ENCODE measurements around the gene CKLF. TPM values are rescaled to one million over a fixed set of nuclear protein-coding genes. Genes with fewer than 3 reads are reported as not detected.

CKLF gene
- total and polyA plus RNA-seq, 4 donors = 9.5 to 36.1 (median 21.5) TPM

- Histone ChIP-seq H3K9me3 (ENCODE audit: control insufficient read depth in 4 of 4, low read length in 3 of 4) (no peaks in the 10 kb centered on the region), H3K4me1 (ENCODE audit: control insufficient read depth in 4 of 4, insufficient read depth in 4 of 4, low read length in 3 of 4) (peaks cover 0 to 9% (median 3%) of the 10 kb centered on the region in 4 donors), H3K27ac (ENCODE audit: low read depth in 1 of 2, low read length in 2 of 2) (no peak overlapping the region), H3K4me3 (ENCODE audit: low read depth in 1 of 3, low read length in 3 of 3) (no peak overlapping the region), H3K9ac (ENCODE audit: low read depth in 1 of 2, low read length in 2 of 2) (no peak overlapping the region), H3K27me3 (ENCODE audit: control insufficient read depth in 4 of 4, insufficient read depth in 4 of 4, low read length in 3 of 4) (no peaks in the 10 kb centered on the region), H3K36me3 (ENCODE audit: control insufficient read depth in 4 of 4, insufficient read depth in 3 of 4, low read depth in 1 of 4, low read length in 3 of 4) (no peaks in the 10 kb centered on the region)
- whole genome bisulfite sequencing = 94% methylated on average over 4 of the region's 4 CpGs
- no peak for DNase-seq (ENCODE audit: low spot score)
- TF ChIP-seq GABPA (IDR thresholded peaks at IDR 0.05 in 1 of 2, conservative IDR thresholded peaks at IDR 0.05 in 1 of 2) (no peak), ATF3 (IDR thresholded peaks at IDR 0.05) (no peak), JUND (IDR thresholded peaks at IDR 0.05) (no peak), RXRA (IDR thresholded peaks at IDR 0.05) (no peak), SP1 (IDR thresholded peaks at IDR 0.05) (no peak), NR2F2 (IDR thresholded peaks at IDR 0.05) (no peak), MAX (IDR thresholded peaks at IDR 0.05) (no peak), EGR1 (IDR thresholded peaks at IDR 0.05; ENCODE audit: low read depth in 2 of 2) (no peak), TAF1 (conservative IDR thresholded peaks at IDR 0.05) (no peak), HNF4A (conservative IDR thresholded peaks at IDR 0.05) (no peak), YY1 (IDR thresholded peaks at IDR 0.05) (no peak), CTCF (IDR thresholded peaks at IDR 0.05; ENCODE audit: low read depth, low read length, missing input control) (no peak), FOXA1 (IDR thresholded peaks at IDR 0.05) (no peak), HNF4G (IDR thresholded peaks at IDR 0.05) (no peak), FOXA2 (IDR thresholded peaks at IDR 0.05) (no peak), REST (IDR thresholded peaks at IDR 0.05) (no peak), RAD21 (IDR thresholded peaks at IDR 0.05) (no peak), ZBTB33 (IDR thresholded peaks at IDR 0.05) (no peak)
These were observed 47.4 kb downstream of the CKLF start for GRCh38 chr16:66599726-66600125.

Measured in liver (tissue), 9 donors.